ENCODE data around the gene PIK3AP1.
"Not testable (repeated sequence)": the region's sequence is repeated elsewhere in the genome, so short reads cannot be mapped to it uniquely, and the experiment has no call there.

PIK3AP1 gene

GRCh38 chr10:96600337-96600736, 120.0 kb downstream of the PIK3AP1 start:
- DNase-seq: no peak

DNA sequence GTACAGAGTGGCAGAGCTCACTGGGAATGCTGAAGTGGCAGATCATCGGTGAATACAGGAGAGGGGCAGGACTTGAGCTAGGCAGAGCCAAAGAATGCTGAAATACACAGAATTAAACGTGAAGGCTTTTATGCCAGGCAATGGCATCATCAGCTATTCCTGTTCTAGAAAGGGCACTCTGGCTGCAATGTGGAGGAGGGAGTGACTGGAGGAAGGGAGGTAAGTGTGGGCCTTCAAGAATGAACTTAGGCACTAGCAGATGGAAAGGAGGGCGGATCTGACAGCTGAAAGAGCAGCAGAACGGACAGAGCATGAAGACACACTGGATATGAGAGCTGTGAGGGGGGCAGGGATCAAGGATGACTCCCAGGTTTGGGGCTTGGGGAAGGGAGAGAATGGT, 121.5 kb downstream of the PIK3AP1 start:
- no peak for DNase-seq

- no peak for DNase-seq
These were observed 123.6 kb downstream of the PIK3AP1 start for GRCh38 chr10:96596422-96597407.

DNA sequence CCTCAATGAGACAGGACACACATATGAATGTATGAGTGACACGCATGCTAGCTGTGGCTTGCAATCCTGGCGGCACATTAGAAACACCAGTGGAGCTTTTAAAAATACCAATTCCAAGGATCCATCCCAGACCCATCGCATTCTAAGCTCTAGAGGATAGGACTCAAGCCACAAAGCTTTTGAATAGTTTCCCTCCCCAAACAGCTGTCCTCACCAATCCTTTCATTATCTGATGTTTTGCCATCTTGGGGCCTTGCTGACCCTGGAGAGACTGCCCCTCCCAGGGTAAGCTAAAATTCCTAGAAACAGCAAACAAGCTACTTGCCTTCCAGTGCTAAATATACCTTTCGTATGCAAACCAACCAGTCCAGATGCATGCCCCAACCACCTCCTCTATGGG, 124.6 kb downstream of the PIK3AP1 start:
- no peak for DNase-seq

DNA sequence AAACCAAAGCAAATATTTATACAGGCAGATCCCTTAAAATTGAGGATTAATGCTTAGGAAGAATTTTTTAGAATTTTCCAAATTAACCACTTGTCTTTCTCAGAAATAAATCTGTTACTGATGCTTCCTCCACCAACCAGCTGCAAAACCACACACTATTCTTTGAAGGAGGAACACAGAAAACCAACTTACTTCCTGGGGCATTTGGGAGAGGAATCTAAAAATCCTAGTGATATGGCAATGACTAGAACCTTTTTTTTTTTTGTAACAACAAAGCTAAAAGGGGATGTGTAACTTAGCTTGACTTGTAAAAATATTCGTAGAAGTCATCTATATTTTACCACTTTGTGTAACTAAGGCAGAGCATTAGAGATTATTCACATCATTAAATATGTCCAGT, 128.4 kb downstream of the PIK3AP1 start:
- no peak for DNase-seq

DNA sequence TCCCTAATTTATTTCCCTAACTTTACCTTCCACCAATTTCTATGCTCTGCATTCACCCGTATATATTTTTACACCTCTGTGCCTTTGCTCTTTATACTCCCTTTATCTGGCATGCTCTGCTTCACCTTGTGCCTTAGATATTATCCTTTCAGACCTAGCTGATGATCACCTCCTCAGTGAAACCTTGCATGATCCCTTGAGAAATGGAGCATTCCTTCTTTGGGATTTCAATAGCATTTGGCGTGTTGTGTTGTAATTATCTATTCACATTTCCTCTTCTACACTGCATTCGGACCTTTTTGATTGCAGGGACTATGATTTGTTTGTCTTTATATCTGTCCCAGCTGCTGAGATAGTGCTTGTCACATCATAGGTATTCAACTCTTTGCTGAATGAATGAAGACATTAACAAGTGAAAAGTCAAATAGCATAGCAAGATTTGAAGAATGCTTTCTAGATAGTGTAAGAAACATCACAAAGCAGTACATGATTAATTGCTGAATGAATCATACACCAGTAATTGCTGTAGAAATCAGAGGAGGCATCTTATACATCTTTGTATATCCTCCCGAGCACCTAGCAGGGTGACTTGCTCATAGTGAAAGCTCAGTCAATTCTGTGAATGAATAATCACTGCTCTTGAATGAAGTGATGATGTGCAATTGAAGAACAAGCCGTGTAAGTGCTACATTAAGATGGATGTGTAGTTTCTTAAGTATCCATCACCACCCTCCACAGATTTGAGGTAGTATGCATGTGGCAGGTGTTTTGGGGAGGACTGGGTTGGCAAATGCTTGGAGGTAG, 131.5 kb downstream of the PIK3AP1 start:
- no peak for DNase-seq

DNA sequence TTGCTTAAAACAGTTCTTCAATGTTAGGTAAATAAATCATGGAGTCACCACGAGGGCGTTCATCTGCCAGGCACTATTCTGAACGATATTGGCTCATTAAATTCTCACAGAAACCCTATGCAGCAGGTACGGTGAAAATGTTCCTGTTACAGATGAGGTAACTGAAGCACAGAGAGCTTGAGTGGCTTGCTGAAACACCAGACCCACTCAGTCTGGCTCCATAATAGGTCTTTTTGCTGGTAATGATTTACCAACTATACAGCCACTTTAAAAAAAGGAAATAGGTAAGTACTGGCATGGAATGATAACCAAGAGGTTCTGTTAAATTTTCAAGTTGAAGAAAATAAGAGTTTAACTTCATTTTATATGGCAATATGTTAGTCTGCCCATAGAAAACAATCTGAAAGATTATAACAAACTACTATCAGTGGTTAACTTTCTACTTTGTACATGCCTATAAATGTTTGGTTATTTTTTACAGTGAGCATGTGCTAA, 132.2 kb downstream of the PIK3AP1 start:
- no peak for DNase-seq

DNA sequence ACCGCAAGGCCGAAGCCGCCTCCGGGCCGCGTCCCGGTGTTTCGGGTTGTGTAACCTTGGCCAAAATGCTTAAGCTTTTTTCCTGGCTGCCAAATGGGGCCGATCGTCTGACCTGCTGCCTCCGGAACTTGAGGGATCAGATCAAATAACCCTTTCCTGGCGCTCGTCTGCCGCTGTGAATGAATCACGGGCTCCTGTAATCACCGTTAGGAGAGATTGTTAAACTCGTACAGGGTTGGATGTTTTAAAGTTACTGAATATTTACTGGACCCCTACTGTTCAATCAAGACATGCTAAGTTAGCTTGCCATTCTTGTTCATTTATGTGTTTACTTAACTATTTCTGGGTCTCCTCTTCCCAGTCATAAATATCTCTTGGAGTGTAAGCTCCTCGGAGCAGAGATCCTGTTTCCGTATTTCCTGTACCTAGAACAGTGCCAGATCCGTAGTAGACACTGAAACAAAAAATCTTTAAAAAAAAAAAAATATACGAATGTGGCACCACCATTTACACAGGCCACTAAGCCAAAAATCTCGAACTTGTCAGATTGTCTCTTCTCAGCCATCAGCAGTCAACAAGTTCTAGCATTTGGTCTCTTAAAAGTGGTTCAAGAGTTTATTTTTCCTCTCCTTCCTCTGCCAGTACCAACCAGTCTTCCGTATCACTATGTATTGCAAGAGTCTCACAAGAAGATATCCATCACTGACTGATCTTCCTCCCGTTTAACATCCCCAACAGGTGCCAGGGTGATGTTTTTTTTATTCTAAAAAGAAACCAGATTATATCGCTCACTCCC, 132.9 kb downstream of the PIK3AP1 start:
- no peak for DNase-seq

GRCh38 chr10:96586419-96587263, 133.7 kb downstream of the PIK3AP1 start, which contains the start of gene TM9SF3:
TM9SF3 (minus strand) TSS chr10:96587012; CDS start chr10:96586835, 177 bp downstream.
- DNase-seq: peak; percentile 94

DNA sequence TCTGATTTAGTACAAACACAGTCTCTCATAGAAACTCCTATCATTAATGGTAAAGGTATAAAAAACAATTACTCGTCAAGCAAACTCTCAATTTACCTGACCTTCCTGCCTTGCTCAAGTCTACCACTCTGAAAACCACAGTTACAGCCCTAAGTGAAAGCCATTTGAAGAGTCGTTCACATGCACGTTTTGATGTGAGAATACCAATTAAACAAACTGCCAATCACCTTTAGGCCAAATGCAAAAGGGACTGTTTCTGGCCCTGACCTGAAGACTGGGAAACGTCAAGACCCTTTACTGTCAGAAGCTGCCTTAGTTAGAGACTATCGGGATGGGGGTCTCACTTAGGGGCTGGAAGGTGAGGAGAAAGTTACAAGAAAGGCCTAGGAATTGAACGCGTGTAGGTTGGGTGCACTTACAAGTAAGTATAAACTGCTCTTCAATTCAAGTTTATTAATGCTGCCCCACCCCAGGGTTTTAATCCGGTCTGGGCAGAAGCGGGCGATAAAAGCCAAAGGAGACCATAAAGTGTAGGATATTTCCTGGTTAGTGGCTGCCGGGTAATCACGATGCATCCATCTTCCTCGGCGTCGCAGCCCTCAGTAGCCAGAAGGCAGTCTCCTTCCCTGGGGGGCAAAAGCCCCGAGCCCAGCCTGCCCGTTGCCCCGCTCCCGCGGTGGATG, 134.4 kb downstream of the PIK3AP1 start:
- no peak for DNase-seq

- no peak for DNase-seq
These were observed 135.8 kb downstream of the PIK3AP1 start for GRCh38 chr10:96584474-96584873.

GRCh38 chr10:96584035-96584434, 136.3 kb downstream of the PIK3AP1 start:
- no peak for DNase-seq

- DNase-seq: no peak
These were observed 141.2 kb downstream of the PIK3AP1 start for GRCh38 chr10:96579133-96579532.

- DNase-seq: no peak
These were observed 141.7 kb downstream of the PIK3AP1 start for GRCh38 chr10:96578633-96579032.

GRCh38 chr10:96578022-96578421, 142.3 kb downstream of the PIK3AP1 start:
- DNase-seq: no peak

- no peak for DNase-seq
These were observed 143.2 kb downstream of the PIK3AP1 start for GRCh38 chr10:96577069-96577468.

- no peak for DNase-seq
These were observed 143.9 kb downstream of the PIK3AP1 start for GRCh38 chr10:96576277-96576980.

DNA sequence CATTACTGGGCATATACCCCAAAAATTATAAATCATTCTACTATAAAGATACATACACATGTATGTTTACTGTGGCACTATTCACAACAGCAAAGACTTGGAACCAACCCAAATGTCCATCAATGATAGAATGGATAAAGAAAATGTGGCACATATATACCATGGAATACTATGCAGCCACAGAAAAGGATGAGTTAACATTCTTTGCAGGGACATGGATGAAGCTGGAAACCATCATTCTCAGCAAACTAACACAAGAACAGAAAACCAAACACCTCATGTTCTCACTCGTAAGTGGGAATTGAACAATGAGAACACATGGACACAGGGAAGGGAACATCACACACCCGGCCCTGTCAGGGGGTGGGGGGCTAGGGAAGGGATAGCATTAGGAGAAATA, 145.8 kb downstream of the PIK3AP1 start:
- DNase-seq: not testable (repeated sequence)

DNA sequence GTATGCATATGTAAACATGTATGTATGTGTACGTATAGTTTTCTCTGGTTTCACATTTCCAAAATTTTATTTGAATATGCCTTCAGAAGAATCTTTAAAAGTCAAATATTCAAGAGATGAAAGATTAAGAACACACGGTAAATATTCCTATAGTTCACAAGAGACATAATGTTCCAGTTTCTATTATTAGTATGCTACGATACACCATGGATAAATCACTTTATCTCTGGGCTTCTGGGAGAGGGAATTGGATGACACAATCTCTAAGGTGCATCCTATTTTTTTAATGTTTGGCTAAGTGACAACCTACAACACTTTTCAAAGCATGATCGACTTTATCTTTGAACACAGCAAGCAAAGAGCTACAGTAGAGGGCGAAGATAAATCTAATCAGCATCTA, 147.3 kb downstream of the PIK3AP1 start:
- DNase-seq: no peak

All from activated CD8-positive, alpha-beta memory T cell treated with anti-CD3 and anti-CD28 coated beads for 24 hours (primary cell).